Mesenchymal stem cell (in vitro differentiated cells and primary cell): ENCODE data around the gene DIO3.
"Not testable (repeated sequence)": the region's sequence is repeated elsewhere in the genome, so short reads cannot be mapped to it uniquely, and the experiment has no call there.

Source experiments
- DNase-seq: peaks from one replicate; pipeline ENCODE4 v3.0.0-alpha.2; 2013
- H2AFZ ChIP-seq: one replicate; pipeline ENCODE4 v1.6.1; 2013; ENCODE audit warnings: low read depth, mild to moderate bottlenecking, control low read depth, inconsistent platforms, low read length, moderate library complexity
- H2AK5ac ChIP-seq: 2 replicates; pipeline ENCODE4 v1.6.1; 2013; ENCODE audit warnings: low read length, moderate library complexity, mild to moderate bottlenecking, inconsistent platforms; ENCODE audit not compliant: severe bottlenecking
- H2BK120ac ChIP-seq: one replicate; pipeline ENCODE4 v1.6.1; 2013; ENCODE audit warnings: low read depth, mild to moderate bottlenecking, inconsistent platforms, low read length, moderate library complexity
- H2BK12ac ChIP-seq, 2 experiments: one replicate each; pipeline ENCODE4 v1.6.1; 2013; ENCODE audit warnings: inconsistent platforms in 2 of 2, low read length in 2 of 2, mild to moderate bottlenecking in 2 of 2, moderate library complexity in 2 of 2, control low read depth in 1 of 2
- H2BK15ac ChIP-seq: one replicate; pipeline ENCODE4 v1.6.1; 2013; ENCODE audit warnings: mild to moderate bottlenecking, low read depth, inconsistent platforms; ENCODE audit not compliant: poor library complexity, severe bottlenecking
- H2BK5ac ChIP-seq: 2 replicates; pipeline ENCODE4 v1.6.1; 2013; ENCODE audit warnings: low read depth, mild to moderate bottlenecking, low read length, control low read depth, inconsistent platforms; ENCODE audit not compliant: poor library complexity, severe bottlenecking
- H3K14ac ChIP-seq, 2 experiments: one replicate each; pipeline ENCODE4 v1.6.1; 2013; ENCODE audit warnings: inconsistent platforms in 2 of 2, low read length in 2 of 2, control low read depth in 1 of 2, mild to moderate bottlenecking in 1 of 2, moderate library complexity in 1 of 2
- H3K18ac ChIP-seq, 2 experiments: one replicate each; pipeline ENCODE4 v1.6.1; 2013; ENCODE audit warnings: inconsistent platforms in 2 of 2, low read length in 2 of 2, control low read depth in 1 of 2, low read depth in 1 of 2, mild to moderate bottlenecking in 1 of 2
- H3K23ac ChIP-seq, 2 experiments: one replicate each; pipeline ENCODE4 v1.6.1; 2013; ENCODE audit warnings: inconsistent platforms in 2 of 2, low read length in 2 of 2, mild to moderate bottlenecking in 2 of 2, moderate library complexity in 2 of 2, control low read depth in 1 of 2
- H3K27ac ChIP-seq: 2 replicates; pipeline ENCODE4 v1.5.1; 2013; ENCODE audit warnings: mild to moderate bottlenecking, moderate library complexity, low read length, control low read depth, inconsistent platforms; ENCODE audit not compliant: poor library complexity, severe bottlenecking
- H3K27me3 ChIP-seq, 2 experiments: 2 replicates each; pipeline versions ENCODE4 v1.6.1 to v1.7.0; 2013; ENCODE audit warnings: low read length in 2 of 2, mild to moderate bottlenecking in 2 of 2, moderate library complexity in 2 of 2, control low read depth in 1 of 2, inconsistent platforms in 1 of 2; ENCODE audit not compliant: control insufficient read depth in 1 of 2, insufficient read depth in 1 of 2
- H3K36me3 ChIP-seq, 2 experiments: 2 replicates each; pipeline versions ENCODE4 v1.6.1 to v1.7.0; 2013; ENCODE audit warnings: low read length in 2 of 2, control low read depth in 1 of 2, inconsistent platforms in 1 of 2, low read depth in 1 of 2, mild to moderate bottlenecking in 1 of 2; ENCODE audit not compliant: insufficient read depth in 2 of 2, control insufficient read depth in 1 of 2
- H3K4ac ChIP-seq, 2 experiments: one replicate each; pipeline ENCODE4 v1.6.1; 2013; ENCODE audit warnings: inconsistent platforms in 2 of 2, low read length in 2 of 2, mild to moderate bottlenecking in 2 of 2, moderate library complexity in 2 of 2, control low read depth in 1 of 2, low read depth in 1 of 2
- H3K4me1 ChIP-seq: 2 replicates; pipeline ENCODE4 v1.6.1; 2013; ENCODE audit warnings: low read depth, low read length, control low read depth; ENCODE audit not compliant: control insufficient read depth, insufficient read depth
- H3K4me2 ChIP-seq: 2 replicates; pipeline ENCODE4 v1.6.1; 2013; ENCODE audit warnings: low read length, mild to moderate bottlenecking, inconsistent platforms; ENCODE audit not compliant: poor library complexity, severe bottlenecking
- H3K4me3 ChIP-seq, 2 experiments: 2 replicates each; pipeline versions ENCODE4 v1.5.1 to v1.7.0; 2013; ENCODE audit warnings: low read length in 2 of 2, mild to moderate bottlenecking in 2 of 2, control low read depth in 1 of 2, low read depth in 1 of 2; ENCODE audit not compliant: insufficient read depth in 1 of 2
- H3K79me1 ChIP-seq: replicated peaks from 2 replicates; pipeline ENCODE4 v1.6.1; 2013; ENCODE audit warnings: mild to moderate bottlenecking, control low read depth, low read length, inconsistent platforms; ENCODE audit not compliant: poor library complexity, severe bottlenecking
- H3K9ac ChIP-seq: 2 replicates; pipeline ENCODE4 v1.7.0; 2013; ENCODE audit warnings: mild to moderate bottlenecking, low read length, moderate library complexity
- H3K9me3 ChIP-seq: 2 replicates; pipeline ENCODE4 v1.7.0; 2013; ENCODE audit warnings: mild to moderate bottlenecking, low read length; ENCODE audit not compliant: control insufficient read depth
- H4K8ac ChIP-seq: one replicate; pipeline ENCODE4 v1.6.1; 2013; ENCODE audit warnings: inconsistent platforms, mild to moderate bottlenecking, low read length, moderate library complexity
- H4K91ac ChIP-seq: one replicate; pipeline ENCODE4 v1.6.1; 2013; ENCODE audit warnings: mild to moderate bottlenecking, low read length, inconsistent platforms
- WGBS: methylation state at CpG from one replicate; pipeline ENCODE4 v1.1.7; 2013; ENCODE audit warnings: mixed read lengths; 5-methylcytosine and 5-hydroxymethylcytosine counted together

Gene DIO3

GRCh38 chr14:101547961-101548669 lies 13.2 kb upstream of the DIO3 start:
- Histone ChIP-seq H2BK5ac (no peak overlapping the region), H3K23ac (no peak overlapping the region), H3K4me2 (no peak overlapping the region), H3K27ac (no peak overlapping the region), H3K79me1 (no peaks in the 10 kb centered on the region), H2AFZ (no peak overlapping the region), H3K27me3 (peaks cover 4 to 29% of the 10 kb centered on the region in 2 experiments), H3K4me3 (no peak overlapping the region), H3K14ac (no peak overlapping the region), H3K18ac (no peak overlapping the region), H2AK5ac (no peak overlapping the region), H3K4ac (no peak overlapping the region), H3K9me3 (peaks cover 10% of the 10 kb centered on the region), H2BK120ac (no peak overlapping the region), H3K4me1 (no peaks in the 10 kb centered on the region), H2BK15ac (no peak overlapping the region), H4K91ac (no peak overlapping the region), H4K8ac (no peak overlapping the region), H2BK12ac (no peak overlapping the region), H3K9ac (no peak overlapping the region), H3K36me3 (no peaks in the 10 kb centered on the region)
- no peak for DNase-seq
- 77% methylated on average over 15 of the region's 16 CpGs for WGBS

- H2BK15ac ChIP-seq = no peak overlapping the region
- H2BK5ac ChIP-seq = no peak overlapping the region
- H3K79me1 ChIP-seq = no peaks in the 10 kb centered on the region
- no peaks in the 10 kb centered on the region for H3K4me1 ChIP-seq
- no peak overlapping the region for H2BK12ac ChIP-seq
- no peak overlapping the region for H3K18ac ChIP-seq
- H3K4me2 ChIP-seq = no peak overlapping the region
- DNase-seq = no peak
- H3K27ac ChIP-seq = no peak overlapping the region
- no peak overlapping the region for H3K4me3 ChIP-seq
- H4K91ac ChIP-seq = no peak overlapping the region
- H2AFZ ChIP-seq = no peak overlapping the region
- H3K4ac ChIP-seq = no peak overlapping the region
- no peak overlapping the region for H2BK120ac ChIP-seq
- no peak overlapping the region for H2AK5ac ChIP-seq
- H3K14ac ChIP-seq = no peak overlapping the region
- 78% methylated on average over 4 of the region's 5 CpGs for WGBS
- peaks cover 8% of the 10 kb centered on the region for H3K9me3 ChIP-seq
- no peak overlapping the region for H4K8ac ChIP-seq
- H3K27me3 ChIP-seq = peaks cover 4 to 30% of the 10 kb centered on the region in 2 experiments
- no peak overlapping the region for H3K9ac ChIP-seq
- no peaks in the 10 kb centered on the region for H3K36me3 ChIP-seq
- H3K23ac ChIP-seq = no peak overlapping the region
Measured at GRCh38 chr14:101548710-101549109, 12.6 kb upstream of the DIO3 start.

GRCh38 chr14:101549154-101549553 lies 12.1 kb upstream of the DIO3 start:
- no peak overlapping the region for H2BK120ac ChIP-seq
- no peaks in the 10 kb centered on the region for H3K4me1 ChIP-seq
- no peak overlapping the region for H4K8ac ChIP-seq
- no peaks in the 10 kb centered on the region for H3K79me1 ChIP-seq
- no peak overlapping the region for H3K27ac ChIP-seq
- peaks cover 4 to 31% of the 10 kb centered on the region in 2 experiments for H3K27me3 ChIP-seq
- 86% methylated on average over 18 of the region's 18 CpGs for WGBS
- DNase-seq = no peak
- H3K14ac ChIP-seq = no peak overlapping the region
- H2BK12ac ChIP-seq = no peak overlapping the region
- no peak overlapping the region for H2BK5ac ChIP-seq
- no peak overlapping the region for H3K4me3 ChIP-seq
- H4K91ac ChIP-seq = no peak overlapping the region
- no peak overlapping the region for H2AK5ac ChIP-seq
- peaks cover 5% of the 10 kb centered on the region for H3K9me3 ChIP-seq
- no peaks in the 10 kb centered on the region for H3K36me3 ChIP-seq
- no peak overlapping the region for H3K18ac ChIP-seq
- no peak overlapping the region for H3K4ac ChIP-seq
- H3K4me2 ChIP-seq = no peak overlapping the region
- H2BK15ac ChIP-seq = no peak overlapping the region
- H2AFZ ChIP-seq = no peak overlapping the region
- H3K23ac ChIP-seq = no peak overlapping the region
- no peak overlapping the region for H3K9ac ChIP-seq

- H2BK15ac ChIP-seq, H3K4ac ChIP-seq, H2AFZ ChIP-seq, H3K4me2 ChIP-seq, H4K91ac ChIP-seq, H2BK120ac ChIP-seq, H3K4me3 ChIP-seq, H3K36me3 ChIP-seq, H4K8ac ChIP-seq, H3K14ac ChIP-seq, H3K9ac ChIP-seq, H2AK5ac ChIP-seq, H3K18ac ChIP-seq, H3K23ac ChIP-seq, DNase-seq, H3K9me3 ChIP-seq, H3K27ac ChIP-seq, H2BK12ac ChIP-seq, H3K4me1 ChIP-seq, H2BK5ac ChIP-seq, H3K79me1 ChIP-seq: not testable (repeated sequence)
- 86% methylated on average over 5 of the region's 5 CpGs for WGBS
- peaks cover 4 to 37% of the 10 kb centered on the region in 2 experiments for H3K27me3 ChIP-seq
Measured at GRCh38 chr14:101550202-101550912, 10.9 kb upstream of the DIO3 start.
